ENCODE data around the gene SAMD10.

GRCh38 chr20:63926298-63926697, 53.1 kb downstream of the SAMD10 start:
- TF ChIP-seq GATA3 (IDR thresholded peaks at IDR 0.05; ENCODE audit: low read depth, low read length), result no peak
- no peak for TF ChIP-seq GATA2 (IDR thresholded peaks at IDR 0.05; ENCODE audit: low read depth, low read length)

Measured in SH-SY5Y (cell line).